Testis (tissue), 2 donors: ENCODE measurements around the gene NFKB1.

Source experiments
- POLR2A ChIP-seq: fragments of 450-650 bp; IDR thresholded peaks from one replicate; pipeline ENCODE4 v1.6.1; 2017; ENCODE audit warnings: antibody characterized with exemption, mild to moderate bottlenecking, moderate library complexity
- TF ChIP-seq, protein P1 (sequence below), 3 experiments: fragments of 450-650 bp in 2 of 3; fragments of 200-600 bp in 1 of 3; sonication (generic) in 1 of 3; IDR thresholded peaks; one replicate each; pipeline ENCODE4 v1.5.1; 2016 to 2019; ENCODE audit warnings: antibody characterized with exemption in 3 of 3, mild to moderate bottlenecking in 2 of 3, moderate library complexity in 1 of 3

DNA sequence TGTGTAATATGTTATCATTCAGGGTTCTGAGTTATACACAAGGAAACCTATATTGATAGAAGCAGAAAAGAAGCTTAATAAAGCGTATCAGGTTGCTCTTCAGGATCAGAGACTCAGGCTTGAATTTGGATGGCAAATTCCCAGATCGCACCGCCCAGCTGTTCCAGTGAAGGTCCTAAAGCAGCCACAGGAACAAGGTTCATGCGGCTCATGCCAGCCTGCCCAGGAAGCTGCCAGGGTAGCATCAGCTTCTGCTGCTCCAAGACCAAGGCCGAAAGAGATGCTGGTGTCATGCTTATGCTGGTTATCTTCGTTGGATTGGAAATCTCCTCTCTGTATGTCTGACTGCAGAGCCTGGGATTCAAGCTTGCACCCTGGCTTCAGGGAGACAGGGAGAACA lies 131.9 kb downstream of the NFKB1 start:
- no peak for TF ChIP-seq POLR2A
- TF ChIP-seq, protein P1, sequence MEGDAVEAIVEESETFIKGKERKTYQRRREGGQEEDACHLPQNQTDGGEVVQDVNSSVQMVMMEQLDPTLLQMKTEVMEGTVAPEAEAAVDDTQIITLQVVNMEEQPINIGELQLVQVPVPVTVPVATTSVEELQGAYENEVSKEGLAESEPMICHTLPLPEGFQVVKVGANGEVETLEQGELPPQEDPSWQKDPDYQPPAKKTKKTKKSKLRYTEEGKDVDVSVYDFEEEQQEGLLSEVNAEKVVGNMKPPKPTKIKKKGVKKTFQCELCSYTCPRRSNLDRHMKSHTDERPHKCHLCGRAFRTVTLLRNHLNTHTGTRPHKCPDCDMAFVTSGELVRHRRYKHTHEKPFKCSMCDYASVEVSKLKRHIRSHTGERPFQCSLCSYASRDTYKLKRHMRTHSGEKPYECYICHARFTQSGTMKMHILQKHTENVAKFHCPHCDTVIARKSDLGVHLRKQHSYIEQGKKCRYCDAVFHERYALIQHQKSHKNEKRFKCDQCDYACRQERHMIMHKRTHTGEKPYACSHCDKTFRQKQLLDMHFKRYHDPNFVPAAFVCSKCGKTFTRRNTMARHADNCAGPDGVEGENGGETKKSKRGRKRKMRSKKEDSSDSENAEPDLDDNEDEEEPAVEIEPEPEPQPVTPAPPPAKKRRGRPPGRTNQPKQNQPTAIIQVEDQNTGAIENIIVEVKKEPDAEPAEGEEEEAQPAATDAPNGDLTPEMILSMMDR (IDR thresholded peaks at IDR 0.05): no peak
